ENCODE results near the gene TRIM45.

GRCh38 chr1:117118137-117118536, 3.4 kb downstream of the TRIM45 start:
- TF ChIP-seq EP300 (IDR thresholded peaks at IDR 0.05; ENCODE audit: borderline replicate concordance) (no peak), EGR1 (IDR thresholded peaks at IDR 0.05) (no peak), YY1 (IDR thresholded peaks at IDR 0.05; ENCODE audit: low read depth) (no peak), CREB1 (IDR thresholded peaks at IDR 0.05; ENCODE audit: low read depth) (no peak), USF1 (IDR thresholded peaks at IDR 0.05) (no peak), MAX (IDR thresholded peaks at IDR 0.05) (no peak), FOXM1 (IDR thresholded peaks at IDR 0.05; ENCODE audit: borderline replicate concordance, low read depth) (no peak), CEBPB (IDR thresholded peaks at IDR 0.05) (no peak), TAF1 (IDR thresholded peaks at IDR 0.05; ENCODE audit: low read depth) (no peak)
- TF ChIP-seq, protein P1, sequence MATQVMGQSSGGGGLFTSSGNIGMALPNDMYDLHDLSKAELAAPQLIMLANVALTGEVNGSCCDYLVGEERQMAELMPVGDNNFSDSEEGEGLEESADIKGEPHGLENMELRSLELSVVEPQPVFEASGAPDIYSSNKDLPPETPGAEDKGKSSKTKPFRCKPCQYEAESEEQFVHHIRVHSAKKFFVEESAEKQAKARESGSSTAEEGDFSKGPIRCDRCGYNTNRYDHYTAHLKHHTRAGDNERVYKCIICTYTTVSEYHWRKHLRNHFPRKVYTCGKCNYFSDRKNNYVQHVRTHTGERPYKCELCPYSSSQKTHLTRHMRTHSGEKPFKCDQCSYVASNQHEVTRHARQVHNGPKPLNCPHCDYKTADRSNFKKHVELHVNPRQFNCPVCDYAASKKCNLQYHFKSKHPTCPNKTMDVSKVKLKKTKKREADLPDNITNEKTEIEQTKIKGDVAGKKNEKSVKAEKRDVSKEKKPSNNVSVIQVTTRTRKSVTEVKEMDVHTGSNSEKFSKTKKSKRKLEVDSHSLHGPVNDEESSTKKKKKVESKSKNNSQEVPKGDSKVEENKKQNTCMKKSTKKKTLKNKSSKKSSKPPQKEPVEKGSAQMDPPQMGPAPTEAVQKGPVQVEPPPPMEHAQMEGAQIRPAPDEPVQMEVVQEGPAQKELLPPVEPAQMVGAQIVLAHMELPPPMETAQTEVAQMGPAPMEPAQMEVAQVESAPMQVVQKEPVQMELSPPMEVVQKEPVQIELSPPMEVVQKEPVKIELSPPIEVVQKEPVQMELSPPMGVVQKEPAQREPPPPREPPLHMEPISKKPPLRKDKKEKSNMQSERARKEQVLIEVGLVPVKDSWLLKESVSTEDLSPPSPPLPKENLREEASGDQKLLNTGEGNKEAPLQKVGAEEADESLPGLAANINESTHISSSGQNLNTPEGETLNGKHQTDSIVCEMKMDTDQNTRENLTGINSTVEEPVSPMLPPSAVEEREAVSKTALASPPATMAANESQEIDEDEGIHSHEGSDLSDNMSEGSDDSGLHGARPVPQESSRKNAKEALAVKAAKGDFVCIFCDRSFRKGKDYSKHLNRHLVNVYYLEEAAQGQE (IDR thresholded peaks at IDR 0.05; ENCODE audit: low read depth): no peak
